ENCODE data around the gene LARP1.
"Not testable (repeated sequence)": the region's sequence is repeated elsewhere in the genome, so short reads cannot be mapped to it uniquely, and the experiment has no call there.

Gene LARP1

DNA sequence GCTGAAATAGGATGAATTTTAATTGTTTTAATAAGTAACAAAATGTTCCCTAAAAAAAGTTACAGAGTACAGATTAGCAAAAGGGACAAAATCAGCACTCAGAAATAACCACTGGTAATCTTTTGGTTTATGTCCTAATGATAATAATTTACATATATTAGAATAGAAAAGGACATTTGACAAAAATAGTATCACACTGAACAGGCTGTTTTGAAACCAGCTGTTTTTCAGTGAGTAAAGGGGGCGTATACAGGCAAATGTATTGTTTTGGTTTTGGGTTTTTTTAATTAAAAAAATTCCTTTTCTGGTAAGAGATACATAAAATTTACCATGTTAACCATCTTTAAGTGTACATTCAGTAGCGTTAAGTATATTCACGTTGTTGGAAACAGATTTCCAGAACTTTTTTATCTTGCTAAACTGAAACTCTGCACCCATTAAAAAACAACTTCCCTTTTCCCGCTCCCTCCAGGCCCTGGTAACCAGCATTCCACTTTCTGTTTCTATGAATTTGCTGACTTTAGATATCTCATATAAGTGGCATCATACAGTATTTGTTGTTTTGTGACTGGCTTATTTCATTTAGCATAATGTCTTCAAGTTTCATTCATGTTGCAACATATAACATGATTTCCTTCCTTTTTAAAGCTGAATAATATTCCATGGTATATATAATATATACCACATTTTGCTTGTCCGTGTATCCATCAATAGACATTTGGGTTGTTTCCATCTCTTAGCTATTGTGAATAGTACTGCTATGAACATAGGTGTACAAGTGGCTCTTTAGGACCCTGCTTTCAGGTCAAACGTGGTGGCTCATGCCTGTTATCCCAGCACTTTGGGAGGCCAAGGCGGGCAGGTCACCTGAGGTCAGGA is 20.6 kb upstream of the LARP1 start:
- in situ Hi-C loops (cut with MboI; ENCODE audit: low sequenced_read_pairs): no loop called here

DNA sequence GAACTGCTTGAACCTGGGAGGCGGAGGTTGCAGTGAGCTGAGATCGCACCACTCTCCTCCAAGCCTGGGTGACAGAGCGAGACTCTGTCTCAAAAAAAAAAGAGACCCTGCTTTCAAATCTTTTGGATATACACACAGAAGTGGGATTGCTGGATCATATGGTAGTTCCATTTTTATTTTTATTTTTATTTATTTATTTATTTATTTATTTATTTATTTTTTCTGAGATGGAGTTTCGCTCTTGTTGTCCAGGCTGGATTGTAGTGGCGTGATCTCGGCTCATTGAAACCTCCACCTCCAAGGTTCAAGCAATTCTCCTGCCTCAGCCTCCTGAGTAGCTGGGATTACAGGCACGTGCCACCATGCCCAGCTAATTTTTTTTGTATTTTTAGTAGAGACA is 19.8 kb upstream of the LARP1 start:
- in situ Hi-C loops (cut with MboI; ENCODE audit: low sequenced_read_pairs): not testable (repeated sequence)

DNA sequence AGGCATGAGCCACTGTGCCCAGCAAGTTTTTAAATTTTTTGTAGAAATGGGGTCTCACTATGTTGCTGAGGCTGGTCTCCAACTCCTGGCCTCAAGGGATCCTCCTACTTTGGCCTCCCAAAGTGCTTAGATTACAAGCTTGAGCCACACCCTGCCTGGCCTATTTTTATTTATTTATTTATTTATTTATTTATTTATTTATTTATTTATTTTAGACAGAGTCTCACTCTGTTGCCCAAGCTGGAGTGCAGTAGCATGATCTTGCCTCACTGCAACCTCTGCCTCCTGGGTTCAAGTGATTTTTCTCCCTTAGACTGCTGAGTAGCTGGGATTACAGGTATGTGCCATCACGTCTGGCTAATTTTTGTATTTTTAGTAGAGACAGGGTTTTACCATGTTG is 18.8 kb upstream of the LARP1 start:
- in situ Hi-C loops (cut with MboI; ENCODE audit: low sequenced_read_pairs): not testable (repeated sequence)

DNA sequence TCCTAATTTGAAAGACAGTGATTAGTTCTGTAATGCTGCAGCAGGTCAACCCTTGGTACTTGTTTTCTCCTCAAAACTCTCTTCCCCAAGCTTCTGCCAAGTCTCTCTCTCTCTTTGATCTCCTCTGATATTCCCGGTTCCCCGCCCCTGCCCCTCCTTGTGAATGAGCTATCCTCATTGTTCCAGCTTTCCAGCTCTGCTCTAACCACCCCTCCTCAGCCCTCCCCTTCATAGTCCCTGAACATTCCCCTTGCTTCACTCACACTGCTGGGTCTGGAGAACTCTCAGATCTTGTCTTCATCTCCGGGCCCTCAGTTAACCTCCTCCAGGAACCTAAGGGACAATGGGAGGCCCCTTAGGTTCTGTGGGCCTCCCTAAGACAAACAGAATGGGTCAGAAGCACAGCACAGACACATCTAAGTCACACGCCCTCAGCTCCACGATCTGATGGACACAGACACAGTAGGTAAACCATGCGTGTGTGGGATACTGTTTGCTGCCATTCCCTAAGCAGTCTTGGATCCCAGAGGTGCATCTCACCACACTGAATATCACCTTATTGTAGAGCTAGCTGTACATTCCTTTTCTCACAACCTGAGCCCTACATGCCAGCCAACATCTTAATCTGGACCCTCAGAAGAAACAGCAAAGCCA is 17.4 kb upstream of the LARP1 start:
- in situ Hi-C loops (cut with MboI; ENCODE audit: low sequenced_read_pairs): no loop called here

DNA sequence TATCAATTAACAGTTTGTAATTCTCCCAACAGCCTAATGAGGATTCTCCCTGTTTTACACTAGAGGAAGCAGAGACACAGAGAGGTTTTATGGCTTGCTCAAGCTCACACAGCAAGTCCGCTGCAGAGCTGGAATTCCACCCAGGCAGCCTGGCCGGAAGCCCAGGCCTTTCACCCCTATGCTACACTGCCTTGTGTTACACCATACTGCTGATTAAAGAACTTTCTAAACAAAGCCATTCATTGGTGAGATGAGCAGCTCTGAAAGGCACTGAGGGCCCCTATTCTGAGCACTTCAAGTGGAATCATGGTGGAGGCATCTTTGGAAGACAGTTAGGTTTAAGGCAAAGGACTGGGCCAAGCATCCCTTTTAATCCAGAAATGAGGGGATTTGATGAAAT is 14.7 kb upstream of the LARP1 start:
- in situ Hi-C loops (cut with MboI; ENCODE audit: low sequenced_read_pairs): no loop called here

DNA sequence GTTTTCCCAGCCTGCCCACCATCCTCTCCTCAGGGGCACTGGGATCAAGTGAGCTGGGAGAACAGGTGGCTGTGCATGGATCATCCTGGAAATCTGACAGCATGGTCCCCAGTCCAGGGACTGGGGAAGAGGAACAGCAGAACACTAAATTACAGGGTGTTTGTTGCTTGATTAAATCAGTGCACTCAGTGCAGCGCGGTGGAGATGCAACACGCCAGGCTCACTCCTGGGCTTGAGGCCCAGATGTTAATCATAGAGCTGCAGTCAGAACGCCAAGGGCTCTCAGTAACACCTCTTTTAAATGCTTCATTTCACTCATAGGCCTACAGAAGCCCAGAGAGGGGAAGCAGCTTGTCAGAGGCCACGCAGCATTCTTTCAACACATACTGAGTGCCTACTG is 14.2 kb upstream of the LARP1 start:
- in situ Hi-C loops (cut with MboI; ENCODE audit: low sequenced_read_pairs): no loop called here

DNA sequence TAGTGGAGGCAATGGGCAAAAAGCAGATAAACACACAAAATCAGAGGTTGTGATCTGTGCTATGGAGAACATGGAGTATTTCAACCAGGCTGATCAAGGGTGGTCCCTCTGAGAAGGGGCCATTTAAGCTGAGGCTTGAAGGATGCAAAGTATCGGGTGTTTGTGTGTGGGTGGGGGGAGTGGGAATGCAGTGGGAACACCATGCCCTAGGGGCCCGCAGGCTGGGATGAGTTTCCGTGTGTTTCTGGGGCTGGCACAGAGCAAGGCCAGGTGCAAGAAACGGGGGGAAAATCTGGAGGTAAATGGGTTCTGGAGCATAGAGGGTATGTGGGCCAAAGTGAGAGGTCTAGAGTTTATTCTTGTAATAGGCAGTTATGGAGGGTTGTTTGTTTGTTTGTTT is 13.8 kb upstream of the LARP1 start:
- in situ Hi-C loops (cut with MboI; ENCODE audit: low sequenced_read_pairs): no loop called here

DNA sequence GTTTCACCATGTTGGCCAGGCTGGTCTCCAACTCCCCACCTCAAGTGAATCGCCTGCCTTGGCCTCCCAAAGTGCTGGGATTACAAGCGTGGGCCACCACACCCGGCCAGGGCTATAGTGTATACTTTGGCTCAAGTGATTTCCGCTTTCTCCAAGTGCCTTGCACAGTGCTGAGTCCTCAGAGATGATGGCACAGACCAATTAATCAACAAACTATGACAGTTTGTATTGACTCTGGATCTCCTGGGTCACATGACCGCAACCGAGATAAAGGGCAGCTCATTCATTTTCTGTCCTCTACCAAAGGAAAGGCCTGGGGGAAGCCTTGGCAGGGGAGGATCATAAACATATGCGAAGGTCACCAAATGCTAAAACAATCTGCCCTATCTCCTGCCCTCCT is 11.4 kb upstream of the LARP1 start:
- in situ Hi-C loops (cut with MboI; ENCODE audit: low sequenced_read_pairs): no loop called here

DNA sequence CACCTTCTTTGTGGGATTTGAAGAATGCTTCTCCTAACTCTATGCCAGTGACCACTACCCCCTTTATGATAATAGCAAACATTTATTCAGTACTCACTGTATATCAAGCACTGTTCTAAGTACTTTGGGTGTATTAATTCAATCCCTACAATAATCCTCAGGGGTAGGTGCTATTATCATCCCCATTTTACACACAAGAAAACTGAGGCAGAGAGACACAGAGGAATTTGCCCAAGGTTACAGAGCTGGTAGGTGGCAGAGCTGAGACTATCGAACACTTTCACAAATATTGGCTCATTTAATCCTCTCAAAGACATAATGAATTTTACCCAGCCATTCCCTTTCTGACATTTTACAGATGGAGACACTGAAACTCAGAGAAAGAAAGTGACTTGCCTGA is 9.8 kb upstream of the LARP1 start:
- in situ Hi-C loops (cut with MboI; ENCODE audit: low sequenced_read_pairs): no loop called here

DNA sequence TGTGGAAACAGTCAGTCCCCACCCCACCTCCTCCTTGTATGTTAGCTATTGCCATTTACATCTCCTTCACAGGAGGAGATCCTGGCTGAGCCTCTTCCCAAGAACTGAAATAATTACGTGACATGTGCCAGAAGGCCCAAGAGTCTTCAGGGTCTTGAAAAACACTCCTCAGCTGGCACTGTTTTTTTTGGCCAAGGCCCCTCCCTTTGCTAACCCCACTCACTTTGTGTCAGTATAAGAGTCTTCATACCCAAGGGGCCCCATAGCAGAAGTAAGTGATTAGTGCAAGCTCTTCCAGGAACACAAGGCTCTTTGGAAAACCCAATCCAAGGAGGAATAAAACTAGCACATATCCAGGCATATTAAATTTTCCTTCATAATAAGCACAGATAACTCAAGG is 5.7 kb upstream of the LARP1 start:
- in situ Hi-C loops (cut with MboI; ENCODE audit: low sequenced_read_pairs): no loop called here

DNA sequence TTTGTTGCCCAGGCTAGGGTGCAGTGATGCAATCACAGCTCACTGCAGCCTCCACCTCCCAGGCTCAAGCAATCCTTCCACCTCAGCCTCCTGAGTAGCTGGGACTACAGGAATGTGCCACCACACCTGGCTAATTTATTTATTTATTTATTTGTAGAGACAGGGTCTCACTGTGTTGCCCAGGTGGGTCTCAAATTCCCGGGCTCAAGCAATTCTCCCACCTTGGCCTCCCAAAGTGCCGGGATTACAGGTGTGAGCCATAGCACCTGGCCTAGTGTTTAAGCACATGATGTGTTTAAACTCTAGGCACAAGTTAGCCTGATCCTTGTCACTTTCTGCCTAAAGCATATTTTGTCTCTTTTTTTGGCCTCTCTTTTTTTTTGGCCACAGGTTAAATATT is 4.5 kb upstream of the LARP1 start:
- in situ Hi-C loops (cut with MboI; ENCODE audit: low sequenced_read_pairs): not testable (repeated sequence)

DNA sequence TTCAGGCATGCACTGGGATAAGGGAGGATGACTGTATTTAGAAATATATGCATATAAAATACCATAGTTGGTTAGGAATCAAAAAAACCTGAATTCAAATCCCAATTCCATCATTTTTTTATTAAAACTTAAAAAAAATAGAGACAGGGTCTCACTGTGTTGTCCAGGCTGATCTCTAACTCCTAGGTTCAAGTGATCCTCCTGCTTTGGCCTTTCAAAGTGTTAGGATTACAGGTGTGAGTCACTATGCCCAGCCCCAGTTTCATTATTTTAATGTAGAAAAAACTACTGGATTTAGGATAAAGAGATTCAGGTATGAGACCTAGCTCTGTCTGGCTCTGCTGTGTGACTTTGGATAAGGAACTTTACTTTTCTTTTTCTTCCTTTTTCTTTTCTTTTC is 3.3 kb upstream of the LARP1 start:
- in situ Hi-C loops (cut with MboI; ENCODE audit: low sequenced_read_pairs): no loop called here

DNA sequence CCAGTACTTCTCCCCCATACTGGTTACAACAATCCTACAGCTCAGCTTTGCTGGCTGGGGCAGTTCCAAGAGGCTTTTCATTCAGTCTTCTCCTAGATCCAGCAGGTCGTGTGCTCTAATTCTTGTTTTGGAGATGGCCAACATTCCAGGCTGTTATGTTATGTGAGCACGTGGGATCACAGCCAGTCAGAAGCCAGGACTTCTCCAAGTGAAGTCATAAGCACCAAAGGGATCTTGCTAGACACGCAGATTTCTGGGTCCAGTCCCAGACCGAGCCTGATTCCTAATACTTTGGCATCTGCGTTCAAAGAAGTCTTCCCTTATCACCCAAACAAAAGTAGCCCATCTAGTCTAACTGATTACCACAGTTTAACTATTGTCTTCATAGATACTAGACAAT is 1.4 kb upstream of the LARP1 start:
- in situ Hi-C loops (cut with MboI; ENCODE audit: low sequenced_read_pairs): no loop called here

DNA sequence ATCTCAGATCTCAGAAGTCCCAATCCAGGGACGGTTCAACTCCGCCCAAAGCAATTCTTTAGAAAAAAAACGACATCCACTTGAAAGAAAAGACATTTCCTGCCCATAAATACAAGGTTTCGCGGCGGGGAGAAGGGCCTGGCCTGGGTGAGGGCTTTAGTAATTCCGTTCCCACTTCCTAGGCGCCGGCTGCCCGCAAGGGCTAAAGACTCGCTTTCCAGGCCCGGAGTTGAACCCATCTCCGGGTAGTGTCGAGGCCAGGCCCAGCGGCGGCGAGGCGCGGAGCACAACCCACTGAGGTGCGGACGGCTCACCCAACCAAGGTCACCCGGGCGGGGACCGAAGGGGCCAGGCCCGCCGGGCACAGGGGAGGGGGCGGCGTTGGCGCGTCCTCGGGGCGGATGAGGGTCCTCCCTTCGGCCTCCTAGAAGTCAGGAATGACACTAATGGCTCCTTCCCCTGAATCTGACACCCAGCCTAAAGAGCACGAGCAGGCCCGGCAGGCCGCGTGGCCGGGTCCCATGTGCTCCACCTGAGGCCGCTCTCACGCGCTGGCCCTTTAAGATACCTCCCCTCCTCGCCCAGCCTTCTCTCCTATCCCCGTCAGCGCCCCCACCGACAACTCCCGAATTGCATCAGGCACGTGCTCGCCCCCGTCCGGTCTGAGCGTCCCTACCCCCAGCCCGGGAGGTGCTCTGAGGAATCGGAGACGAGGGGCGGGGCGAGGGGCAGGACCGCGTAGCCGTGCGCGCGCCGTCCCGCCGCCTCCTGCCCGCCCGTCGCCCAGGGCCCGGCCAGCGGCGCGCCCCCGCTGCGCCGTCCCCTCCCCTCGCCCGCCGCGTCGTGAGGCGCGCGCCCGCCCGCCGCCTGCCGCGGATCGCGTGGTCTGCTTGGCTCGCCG is 467 bp upstream of the LARP1 start:
- in situ Hi-C loops (cut with MboI; ENCODE audit: low sequenced_read_pairs): no loop called here

DNA sequence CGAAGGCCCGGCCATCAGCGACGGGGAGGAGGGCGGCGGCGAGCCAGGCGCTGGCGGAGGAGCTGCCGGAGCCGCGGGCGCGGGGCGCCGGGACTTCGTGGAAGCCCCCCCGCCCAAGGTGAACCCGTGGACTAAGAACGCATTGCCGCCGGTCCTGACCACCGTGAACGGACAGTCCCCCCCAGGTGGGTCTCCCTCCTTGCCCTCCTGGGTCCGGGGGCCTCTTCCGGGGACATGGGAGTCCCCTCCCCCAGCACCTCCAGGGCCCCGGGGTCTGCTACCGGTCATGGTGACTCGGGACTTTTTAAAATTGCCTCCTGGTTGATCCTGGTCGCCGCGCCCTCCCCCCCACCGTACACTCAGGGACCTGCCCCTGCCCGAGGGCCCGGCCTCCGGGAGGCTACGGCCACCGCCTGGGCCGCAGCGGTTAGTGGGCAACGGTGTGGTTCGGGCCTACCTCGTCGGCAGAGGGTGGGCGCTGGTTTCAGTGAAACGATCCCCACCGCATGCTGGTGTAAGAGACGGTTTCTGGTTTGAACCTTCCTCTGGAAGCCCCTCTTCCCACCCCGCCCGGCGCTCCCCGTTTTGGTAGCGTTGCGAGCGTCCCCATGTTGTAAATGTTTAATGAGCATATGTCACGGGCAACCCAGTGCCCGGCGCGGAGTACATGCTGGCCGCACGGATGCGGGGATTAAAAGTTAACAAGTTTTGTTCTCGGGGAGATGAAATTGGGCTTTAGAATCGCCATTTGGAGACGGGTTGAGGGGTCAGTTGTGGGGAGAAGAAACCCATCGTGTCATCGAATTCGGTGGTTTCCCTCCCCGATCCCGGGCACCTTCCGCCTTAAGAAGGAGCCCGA is 1.1 kb downstream of the LARP1 start:
- in situ Hi-C loops (cut with MboI; ENCODE audit: low sequenced_read_pairs): no loop called here

DNA sequence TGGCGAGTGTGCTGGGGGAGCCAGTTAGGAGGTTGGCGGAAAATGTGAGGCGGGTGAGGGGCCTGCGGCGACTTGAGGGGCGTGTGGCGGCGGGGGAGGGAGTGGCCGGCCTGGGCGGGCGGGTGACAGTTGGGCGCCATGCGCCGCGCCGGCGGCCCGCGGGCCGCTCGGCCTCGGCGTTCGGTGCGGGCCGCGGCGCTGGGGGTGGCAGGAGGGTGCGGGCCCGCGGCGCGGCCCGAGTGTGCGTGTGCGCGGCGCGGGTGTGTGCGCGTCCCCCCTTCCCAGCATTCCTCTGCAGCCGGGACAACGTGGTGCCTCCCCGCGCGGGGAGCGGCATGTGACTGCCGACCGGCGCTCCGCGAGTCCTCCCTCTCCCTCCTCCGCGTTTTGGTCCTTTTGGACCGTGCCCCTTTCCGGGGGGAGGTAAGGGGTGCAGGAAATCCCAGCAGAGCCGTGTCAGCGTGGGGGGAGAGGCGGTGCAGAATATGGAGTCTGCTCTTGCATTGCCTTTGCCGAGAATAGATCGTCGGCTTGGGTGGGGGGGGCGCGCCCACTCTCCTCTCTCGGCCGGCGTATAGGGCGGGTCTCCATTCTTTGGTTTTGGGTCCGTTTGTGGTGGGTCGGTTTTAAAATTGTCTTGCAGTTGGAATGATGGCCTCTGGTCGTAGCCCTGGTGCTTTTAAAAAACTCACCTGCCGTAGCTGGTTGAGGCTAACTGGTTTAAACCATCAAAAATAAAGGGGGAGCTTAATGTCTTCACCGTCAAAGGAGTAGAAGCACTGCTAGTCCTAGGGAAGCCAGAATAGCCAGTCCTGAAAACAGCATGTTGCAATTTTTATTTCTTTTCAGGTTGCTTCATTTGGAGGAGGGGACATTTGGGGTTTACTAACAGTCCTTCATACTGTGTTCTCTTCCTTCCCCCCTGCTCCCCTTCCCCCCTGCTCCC is 2.0 kb downstream of the LARP1 start:
- in situ Hi-C loops (cut with MboI; ENCODE audit: low sequenced_read_pairs): no loop called here

DNA sequence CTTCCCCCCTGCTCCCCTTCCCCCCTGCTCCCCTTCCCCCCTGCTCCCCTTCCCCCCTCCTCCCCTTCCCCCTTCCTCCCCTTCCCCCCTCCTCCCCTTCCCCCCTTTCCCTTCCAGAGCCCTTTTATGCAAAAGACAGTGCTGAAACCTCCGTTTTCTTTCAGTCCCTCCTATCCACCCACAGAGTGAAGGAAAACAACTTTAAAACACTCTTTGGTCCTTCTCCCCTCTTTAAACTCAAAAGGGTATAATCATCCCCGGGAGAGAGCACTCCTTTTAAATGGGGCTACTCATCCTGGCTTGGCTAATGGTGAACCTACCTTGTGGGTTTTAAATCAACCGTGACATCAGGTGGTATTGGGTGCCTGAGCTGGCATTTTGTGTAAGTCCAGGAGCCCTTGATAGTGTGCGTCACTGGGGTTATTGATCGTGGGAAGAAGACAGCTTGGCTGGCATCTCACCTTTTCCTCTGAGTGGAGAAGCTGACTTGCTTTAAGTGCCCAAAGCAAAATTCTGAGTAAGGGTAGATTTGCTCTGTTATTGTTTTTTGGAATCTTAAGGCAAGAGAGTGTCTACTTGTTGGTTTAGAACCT is 2.7 kb downstream of the LARP1 start:
- in situ Hi-C loops (cut with MboI; ENCODE audit: low sequenced_read_pairs): no loop called here

DNA sequence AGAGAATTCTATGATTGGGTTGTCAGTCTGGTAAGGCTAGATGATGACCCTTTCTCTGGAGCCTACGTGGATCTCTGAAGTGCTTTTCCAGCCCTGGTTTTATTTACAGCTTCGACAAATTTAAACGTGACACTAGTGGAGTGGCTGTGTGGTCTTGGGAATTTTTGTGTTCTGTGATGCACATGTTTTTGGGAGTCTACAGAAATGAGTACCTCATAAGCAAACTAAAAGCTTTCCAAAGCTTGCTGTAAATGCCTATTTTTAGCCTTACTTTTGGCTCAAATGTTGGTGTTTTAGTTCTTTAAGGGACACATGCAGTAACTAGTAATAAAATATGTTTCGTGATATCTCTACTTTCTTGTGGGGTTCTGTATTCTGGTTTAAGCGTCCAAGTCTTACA is 3.3 kb downstream of the LARP1 start:
- in situ Hi-C loops (cut with MboI; ENCODE audit: low sequenced_read_pairs): no loop called here

DNA sequence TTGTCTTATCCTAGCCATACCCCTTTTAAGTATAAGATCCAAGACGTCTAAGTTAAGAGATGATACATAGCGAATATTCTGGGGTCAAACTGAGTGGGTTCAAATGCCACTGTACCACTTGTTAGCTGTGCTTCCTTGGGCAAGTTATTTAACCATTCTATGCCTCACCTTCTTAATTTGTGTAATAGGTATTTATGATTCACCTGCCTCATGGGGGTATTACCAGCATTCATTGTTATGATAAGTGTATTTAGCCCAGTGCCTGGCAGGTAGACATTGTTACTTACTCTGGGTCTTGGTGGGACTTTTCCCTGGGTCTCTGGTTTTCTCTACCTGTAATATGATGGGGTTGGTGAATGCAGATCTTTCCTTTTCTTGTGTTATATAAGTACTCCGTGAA is 3.8 kb downstream of the LARP1 start:
- in situ Hi-C loops (cut with MboI; ENCODE audit: low sequenced_read_pairs): no loop called here
